Measurements from ENCODE around the gene ZBTB21. TPM values are rescaled to one million over a fixed set of nuclear protein-coding genes. Genes with fewer than 3 reads are reported as not detected.
A peak's percentile ranks its signal among the peaks of the same experiment; 100 is the strongest.

Gene ZBTB21
- total and polyA plus RNA-seq, 9 of the 15 experiments (the other 6 are each of a cell fraction or from before 2014, with no cell fraction given): 2.2 to 15.2 (median 8.7) TPM

- TF ChIP-seq ZHX1 (conservative IDR thresholded peaks at IDR 0.05; ENCODE audit: low read length) (no peak), E2F1 (CRISPR knock-in tag; IDR thresholded peaks at IDR 0.05) (no peak), IFI16 (CRISPR knock-in tag; IDR thresholded peaks at IDR 0.05) (no peak), ZBTB7A (IDR thresholded peaks at IDR 0.05; ENCODE audit: borderline replicate concordance, control insufficient read depth, low read depth, low read length) (peak; percentile 50; the same call in 1 of the 2 replicates), POLR2H (tag; IDR thresholded peaks at IDR 0.05; ENCODE audit: low read depth) (0 out of 2 replicates have a peak, but pooled peaks have one; percentile 43), STAT5B (CRISPR knock-in tag; IDR thresholded peaks at IDR 0.05) (no peak), ATF1 (CRISPR knock-in tag; IDR thresholded peaks at IDR 0.05) (no peak), ATF1 (tag; IDR thresholded peaks at IDR 0.05) (no peak), SMARCA4 (IDR thresholded peaks at IDR 0.05) (no peak), MTA1 (IDR thresholded peaks at IDR 0.05; ENCODE audit: borderline replicate concordance) (no peak), ZNF239 (CRISPR knock-in tag; IDR thresholded peaks at IDR 0.05) (no peak), ZNF24 (IDR thresholded peaks at IDR 0.05) (no peak), HMBOX1 (IDR thresholded peaks at IDR 0.05) (no peak), ZNF124 (CRISPR knock-in tag; IDR thresholded peaks at IDR 0.05) (no peak), WHSC1 (IDR thresholded peaks at IDR 0.05; ENCODE audit: low read length) (no peak), SAP30 (IDR thresholded peaks at IDR 0.05; ENCODE audit: borderline replicate concordance, insufficient read depth, low read depth, low read length, poor library complexity, severe bottlenecking) (no peak), ETV1 (tag; conservative IDR thresholded peaks at IDR 0.05; ENCODE audit: low read depth) (0 out of 2 replicates have a peak, but pooled peaks have one; percentile 41), TBL1XR1 (IDR thresholded peaks at IDR 0.05; ENCODE audit: low read length in 2 of 2) (no peak), KAT7 (CRISPR knock-in tag; IDR thresholded peaks at IDR 0.05; ENCODE audit: borderline replicate concordance) (peak; percentile 60; the same call in 1 of the 2 replicates), E4F1 (CRISPR knock-in tag; IDR thresholded peaks at IDR 0.05; ENCODE audit: borderline replicate concordance) (no peak)
Observed at GRCh38 chr21:42010507-42011495, 641 bp upstream of the ZBTB21 start (continued).

All from K562 (cell line).